ENCODE results near the gene EEF1A1.
"Not testable (repeated sequence)": the region's sequence is repeated elsewhere in the genome, so short reads cannot be mapped to it uniquely, and the experiment has no call there.

EEF1A1 gene

GRCh38 chr6:73518982-73519881, 1.6 kb downstream of the EEF1A1 start:
- not testable (repeated sequence) for ATAC-seq
- H3K4me1 Mint-ChIP-seq, result peaks cover 58% of the 10 kb centered on the region

GRCh38 chr6:73518100-73518981, 2.5 kb downstream of the EEF1A1 start:
- Mint-ChIP-seq H3K36me3 (peaks cover 97% of the 10 kb centered on the region), H3K27ac (peak overlapping the region; percentile 100)

More at GRCh38 chr6:73518982-73519881, 1.6 kb downstream of the EEF1A1 start:
- peak overlapping the region; percentile 100 for H3K27ac Mint-ChIP-seq
- H3K4me3 Mint-ChIP-seq, result peak overlapping the region; percentile 83
- H3K9me3 Mint-ChIP-seq; DNase-seq (ENCODE audit: low spot score in 2 of 2): not testable (repeated sequence)
- H3K36me3 Mint-ChIP-seq, result peaks cover 92% of the 10 kb centered on the region

GRCh38 chr6:73516514-73517489, 4.0 kb downstream of the EEF1A1 start:
- DNase-seq (ENCODE audit: low spot score in 2 of 2), result no peak
- peak overlapping the region; percentile 83 for H3K4me3 Mint-ChIP-seq
- H3K27ac Mint-ChIP-seq, result peak overlapping the region; percentile 100
- H3K4me1 Mint-ChIP-seq, result peaks cover 58% of the 10 kb centered on the region
- H3K36me3 Mint-ChIP-seq, result peaks cover 100% of the 10 kb centered on the region
- ATAC-seq, result no peak
- H3K9me3 Mint-ChIP-seq, result no peaks in the 10 kb centered on the region

More at GRCh38 chr6:73518100-73518981, 2.5 kb downstream of the EEF1A1 start:
- not testable (repeated sequence) for DNase-seq (ENCODE audit: low spot score in 2 of 2); ATAC-seq; H3K9me3 Mint-ChIP-seq
- Mint-ChIP-seq H3K4me1 (peaks cover 58% of the 10 kb centered on the region), H3K4me3 (peak overlapping the region; percentile 83)

GRCh38 chr6:73515204-73515655, 5.6 kb downstream of the EEF1A1 start:
- DNase-seq (ENCODE audit: low spot score in 2 of 2), result no peak

GRCh38 chr6:73514746-73515110, 6.1 kb downstream of the EEF1A1 start:
- DNase-seq (ENCODE audit: low spot score in 2 of 2) (no peak), ATAC-seq (peak; percentile 11)

More at GRCh38 chr6:73515204-73515655, 5.6 kb downstream of the EEF1A1 start:
- H3K4me3 Mint-ChIP-seq, result peak overlapping the region; percentile 83
- ATAC-seq, result peak; percentile 55
- H3K4me1 Mint-ChIP-seq, result peaks cover 48% of the 10 kb centered on the region
- no peaks in the 10 kb centered on the region for H3K9me3 Mint-ChIP-seq
- peaks cover 97% of the 10 kb centered on the region for H3K36me3 Mint-ChIP-seq
- H3K27ac Mint-ChIP-seq, result peak overlapping the region; percentile 100

GRCh38 chr6:73513496-73513854, 7.4 kb downstream of the EEF1A1 start:
- peak; percentile 2 for ATAC-seq

More at GRCh38 chr6:73514746-73515110, 6.1 kb downstream of the EEF1A1 start:
- Mint-ChIP-seq H3K4me3 (peak overlapping the region; percentile 83), H3K36me3 (peaks cover 95% of the 10 kb centered on the region), H3K4me1 (peaks cover 43% of the 10 kb centered on the region), H3K27ac (peak overlapping the region; percentile 100), H3K9me3 (no peaks in the 10 kb centered on the region)

GRCh38 chr6:73511796-73512195, 9.0 kb downstream of the EEF1A1 start:
- DNase-seq (ENCODE audit: low spot score in 2 of 2), result no peak
- Mint-ChIP-seq H3K9me3 (no peaks in the 10 kb centered on the region), H3K4me1 (peaks cover 22% of the 10 kb centered on the region), H3K27ac (no peak overlapping the region), H3K36me3 (peaks cover 70% of the 10 kb centered on the region), H3K4me3 (no peak overlapping the region)
- no peak for ATAC-seq

More at GRCh38 chr6:73513496-73513854, 7.4 kb downstream of the EEF1A1 start:
- peak overlapping the region; percentile 23 for H3K27ac Mint-ChIP-seq
- H3K36me3 Mint-ChIP-seq, result peaks cover 87% of the 10 kb centered on the region
- no peak for DNase-seq (ENCODE audit: low spot score in 2 of 2)
- no peaks in the 10 kb centered on the region for H3K9me3 Mint-ChIP-seq
- peaks cover 31% of the 10 kb centered on the region for H3K4me1 Mint-ChIP-seq
- H3K4me3 Mint-ChIP-seq, result no peak overlapping the region

GRCh38 chr6:73509851-73510250, 11.0 kb downstream of the EEF1A1 start:
- Mint-ChIP-seq H3K4me3 (no peak overlapping the region), H3K27ac (no peak overlapping the region), H3K36me3 (peaks cover 56% of the 10 kb centered on the region), H3K4me1 (peaks cover 3% of the 10 kb centered on the region), H3K9me3 (no peaks in the 10 kb centered on the region)
- ATAC-seq, result no peak
- no peak for DNase-seq (ENCODE audit: low spot score in 2 of 2)

- ATAC-seq, result no peak
Measured at GRCh38 chr6:73508776-73509175, 12.1 kb downstream of the EEF1A1 start.

GRCh38 chr6:73506246-73506645, 14.6 kb downstream of the EEF1A1 start:
- H3K4me3 Mint-ChIP-seq, result no peak overlapping the region
- H3K9me3 Mint-ChIP-seq, result no peaks in the 10 kb centered on the region
- no peak overlapping the region for H3K27ac Mint-ChIP-seq
- DNase-seq (ENCODE audit: low spot score in 2 of 2) (no peak), ATAC-seq (no peak)
- H3K4me1 Mint-ChIP-seq, result no peaks in the 10 kb centered on the region
- peaks cover 50% of the 10 kb centered on the region for H3K36me3 Mint-ChIP-seq

More at GRCh38 chr6:73508776-73509175, 12.1 kb downstream of the EEF1A1 start:
- H3K4me1 Mint-ChIP-seq, result no peaks in the 10 kb centered on the region
- H3K27ac Mint-ChIP-seq, result no peak overlapping the region
- H3K9me3 Mint-ChIP-seq, result no peaks in the 10 kb centered on the region
- H3K36me3 Mint-ChIP-seq, result peaks cover 50% of the 10 kb centered on the region
- no peak for DNase-seq (ENCODE audit: low spot score in 2 of 2)
- H3K4me3 Mint-ChIP-seq, result no peak overlapping the region

- peaks cover 50% of the 10 kb centered on the region for H3K36me3 Mint-ChIP-seq
- not testable (repeated sequence) for H3K27ac Mint-ChIP-seq; H3K4me1 Mint-ChIP-seq; H3K4me3 Mint-ChIP-seq; ATAC-seq; H3K9me3 Mint-ChIP-seq; DNase-seq (ENCODE audit: low spot score in 2 of 2)
Measured at GRCh38 chr6:73505705-73506104, 15.1 kb downstream of the EEF1A1 start.

GRCh38 chr6:73505142-73505541, 15.7 kb downstream of the EEF1A1 start:
- no peaks in the 10 kb centered on the region for H3K4me1 Mint-ChIP-seq
- no peak overlapping the region for H3K4me3 Mint-ChIP-seq
- peaks cover 54% of the 10 kb centered on the region for H3K36me3 Mint-ChIP-seq
- DNase-seq (ENCODE audit: low spot score in 2 of 2) (no peak), ATAC-seq (no peak)
- no peaks in the 10 kb centered on the region for H3K9me3 Mint-ChIP-seq
- no peak overlapping the region for H3K27ac Mint-ChIP-seq

- peaks cover 57% of the 10 kb centered on the region for H3K36me3 Mint-ChIP-seq
- H3K4me3 Mint-ChIP-seq, result no peak overlapping the region
- ATAC-seq, result no peak
- peak overlapping the region; percentile 67 for H3K27ac Mint-ChIP-seq
- no peaks in the 10 kb centered on the region for H3K4me1 Mint-ChIP-seq
- DNase-seq (ENCODE audit: low spot score in 2 of 2), result no peak
- no peaks in the 10 kb centered on the region for H3K9me3 Mint-ChIP-seq
Measured at GRCh38 chr6:73504160-73504559, 16.7 kb downstream of the EEF1A1 start.

- no peak for DNase-seq (ENCODE audit: low spot score in 2 of 2)
- Mint-ChIP-seq H3K4me3 (no peak overlapping the region), H3K27ac (peak overlapping the region; percentile 67), H3K4me1 (no peaks in the 10 kb centered on the region), H3K36me3 (peaks cover 66% of the 10 kb centered on the region), H3K9me3 (no peaks in the 10 kb centered on the region)
- no peak for ATAC-seq
Measured at GRCh38 chr6:73503027-73503772, 17.6 kb downstream of the EEF1A1 start.

Data from stimulated activated effector memory CD8-positive, alpha-beta T cell treated with anti-CD3 and anti-CD28 coated beads, Interleukin-12 subunit alpha, Interleukin-12 subunit beta, amount 100 ng/mL, for 72 hours (primary cell).